Measurements from ENCODE around the gene DIMT1. TPM values are rescaled to one million over a fixed set of nuclear protein-coding genes. Genes with fewer than 3 reads are reported as not detected.

Gene DIMT1
- total and polyA plus RNA-seq, 2 of the 8 experiments (the other 6 are each of a cell fraction or from before 2014, with no cell fraction given): 19.3 to 42.1 TPM

GRCh38 chr5:62342476-62342837 lies 61.2 kb downstream of the DIMT1 start (continued):
- TF ChIP-seq E2F6 (IDR thresholded peaks at IDR 0.05): no peak
